Mononuclear cell (primary cell): ENCODE results near the gene MMP25. TPM values are rescaled to one million over a fixed set of nuclear protein-coding genes. Genes with fewer than 3 reads are reported as not detected.
A peak's percentile ranks its signal among the peaks of the same experiment; 100 is the strongest.

Source experiments
- H3K27me3 ChIP-seq: 2 replicates; pipeline ENCODE4 v1.6.0; 2011; ENCODE audit warnings: low read length, control low read depth; ENCODE audit not compliant: insufficient read depth
- H3K4me1 ChIP-seq: 2 replicates; pipeline ENCODE4 v1.5.1; 2011; ENCODE audit warnings: mild to moderate bottlenecking, low read length, control low read depth; ENCODE audit not compliant: insufficient read depth
- H3K4me3 ChIP-seq: 2 replicates; pipeline ENCODE4 v1.5.1; 2011; ENCODE audit warnings: mild to moderate bottlenecking, low read length, moderate library complexity
- H3K9me3 ChIP-seq: 2 replicates; pipeline ENCODE4 v1.5.1; 2011; ENCODE audit warnings: low read depth, mild to moderate bottlenecking, control low read depth, low read length
- total RNA-seq: library from RNA; depleted of rRNA; stranded (reverse); fragments of >200 nt; gene quantifications from one replicate; pipeline ENCODE4 v1.2.3, GENCODE V29; 2012

The MMP25 gene
- total RNA-seq, 1 donor, result 1.7 TPM

GRCh38 chr16:3022684-3023414 lies 23.5 kb upstream of the MMP25 start:
- no peaks in the 10 kb centered on the region for H3K9me3 ChIP-seq
- H3K27me3 ChIP-seq, result peaks cover 6% of the 10 kb centered on the region
- peaks cover 70% of the 10 kb centered on the region for H3K4me1 ChIP-seq
- H3K4me3 ChIP-seq, result no peak overlapping the region

DNA sequence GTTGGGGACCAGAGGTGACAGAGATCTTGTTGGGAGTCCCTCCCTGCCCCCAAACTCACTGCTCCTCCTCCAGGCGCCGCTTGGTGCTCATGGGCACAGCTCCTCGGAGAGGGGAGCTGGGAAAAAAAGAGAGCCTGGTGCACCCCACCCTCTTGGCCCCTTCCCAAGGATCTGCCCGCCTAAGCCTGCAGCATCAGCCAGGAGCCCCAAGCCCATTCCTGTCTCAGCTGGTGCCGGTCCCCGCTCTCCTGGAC lies 23.0 kb upstream of the MMP25 start:
- Histone ChIP-seq H3K4me1 (peaks cover 70% of the 10 kb centered on the region), H3K27me3 (peaks cover 2% of the 10 kb centered on the region), H3K4me3 (peak overlapping the region; percentile 45), H3K9me3 (no peaks in the 10 kb centered on the region)

- Histone ChIP-seq H3K4me1 (peaks cover 70% of the 10 kb centered on the region), H3K27me3 (peaks cover 4% of the 10 kb centered on the region), H3K9me3 (no peaks in the 10 kb centered on the region), H3K4me3 (peak within 1 kb of the TSS; percentile 45)
Observed at GRCh38 chr16:3023669-3024478, 22.5 kb upstream of the MMP25 start, which contains the start of the genes HCFC1R1 and THOC6. Gene HCFC1R1 (minus strand): TSS chr16:3023942. CDS start chr16:3023941, 1 bp downstream. Gene THOC6 (plus strand): TSS chr16:3024035. CDS start chr16:3024327, 292 bp downstream.

GRCh38 chr16:3025032-3026002 lies 21.0 kb upstream of the MMP25 start:
- Histone ChIP-seq H3K9me3 (no peaks in the 10 kb centered on the region), H3K4me3 (no peak overlapping the region), H3K4me1 (peaks cover 73% of the 10 kb centered on the region), H3K27me3 (peaks cover 18% of the 10 kb centered on the region)

DNA sequence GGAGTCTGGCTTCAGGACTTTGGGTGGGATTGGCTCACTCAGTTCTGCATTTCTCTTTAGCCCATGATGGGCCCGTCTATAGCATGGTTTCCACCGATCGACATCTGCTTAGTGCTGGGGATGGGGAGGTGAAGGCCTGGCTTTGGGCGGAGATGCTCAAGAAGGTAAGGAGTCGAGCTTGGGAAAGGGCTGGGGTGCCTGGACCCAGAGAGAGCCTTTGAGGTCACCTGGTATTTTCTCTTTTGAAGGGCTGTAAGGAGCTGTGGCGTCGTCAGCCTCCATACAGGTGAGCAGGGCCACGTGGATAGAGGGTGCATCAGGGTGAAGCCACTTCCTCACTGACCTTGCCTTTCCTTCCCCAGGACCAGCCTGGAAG lies 20.4 kb upstream of the MMP25 start:
- no peaks in the 10 kb centered on the region for H3K9me3 ChIP-seq
- H3K4me3 ChIP-seq, result no peak overlapping the region
- peaks cover 25% of the 10 kb centered on the region for H3K27me3 ChIP-seq
- peaks cover 67% of the 10 kb centered on the region for H3K4me1 ChIP-seq

DNA sequence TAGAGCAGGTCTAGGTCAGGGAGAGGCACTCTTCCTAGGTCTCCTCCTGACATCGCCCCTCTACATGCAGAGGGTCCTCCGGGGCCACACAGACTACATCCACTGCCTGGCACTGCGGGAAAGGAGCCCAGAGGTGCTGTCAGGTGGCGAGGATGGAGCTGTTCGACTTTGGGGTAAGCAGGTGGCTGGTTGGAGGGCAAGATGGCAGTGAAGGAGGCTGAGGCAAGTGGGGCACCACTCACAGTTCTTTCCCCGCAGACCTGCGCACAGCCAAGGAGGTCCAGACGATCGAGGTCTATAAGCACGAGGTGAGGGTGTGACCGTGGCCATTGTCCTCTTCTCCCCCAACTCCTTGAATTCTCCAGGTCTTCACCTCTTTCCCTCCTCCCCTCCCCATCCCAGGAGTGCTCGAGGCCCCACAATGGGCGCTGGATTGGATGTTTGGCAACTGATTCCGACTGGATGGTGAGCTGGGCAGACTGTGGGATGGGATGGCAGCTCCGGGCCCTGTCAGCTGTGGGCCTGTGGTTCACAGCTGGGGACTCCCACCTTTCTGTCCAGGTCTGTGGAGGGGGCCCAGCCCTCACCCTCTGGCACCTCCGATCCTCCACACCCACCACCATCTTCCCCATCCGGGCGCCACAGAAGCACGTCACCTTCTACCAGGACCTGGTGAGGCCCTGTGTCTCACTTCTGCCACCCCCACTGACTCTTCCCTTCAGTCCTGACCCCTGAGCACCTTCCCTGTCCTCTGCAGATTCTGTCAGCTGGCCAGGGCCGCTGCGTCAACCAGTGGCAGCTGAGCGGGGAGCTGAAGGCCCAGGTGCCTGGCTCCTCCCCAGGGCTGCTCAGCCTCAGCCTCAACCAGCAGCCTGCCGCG lies 19.5 kb upstream of the MMP25 start:
- no peak overlapping the region for H3K4me3 ChIP-seq
- peaks cover 58% of the 10 kb centered on the region for H3K4me1 ChIP-seq
- peaks cover 30% of the 10 kb centered on the region for H3K27me3 ChIP-seq
- no peaks in the 10 kb centered on the region for H3K9me3 ChIP-seq

- no peak overlapping the region for H3K4me3 ChIP-seq
- H3K9me3 ChIP-seq, result no peaks in the 10 kb centered on the region
- peaks cover 35% of the 10 kb centered on the region for H3K27me3 ChIP-seq
- H3K4me1 ChIP-seq, result peaks cover 57% of the 10 kb centered on the region
Observed at GRCh38 chr16:3027489-3027795, 18.9 kb upstream of the MMP25 start.

DNA sequence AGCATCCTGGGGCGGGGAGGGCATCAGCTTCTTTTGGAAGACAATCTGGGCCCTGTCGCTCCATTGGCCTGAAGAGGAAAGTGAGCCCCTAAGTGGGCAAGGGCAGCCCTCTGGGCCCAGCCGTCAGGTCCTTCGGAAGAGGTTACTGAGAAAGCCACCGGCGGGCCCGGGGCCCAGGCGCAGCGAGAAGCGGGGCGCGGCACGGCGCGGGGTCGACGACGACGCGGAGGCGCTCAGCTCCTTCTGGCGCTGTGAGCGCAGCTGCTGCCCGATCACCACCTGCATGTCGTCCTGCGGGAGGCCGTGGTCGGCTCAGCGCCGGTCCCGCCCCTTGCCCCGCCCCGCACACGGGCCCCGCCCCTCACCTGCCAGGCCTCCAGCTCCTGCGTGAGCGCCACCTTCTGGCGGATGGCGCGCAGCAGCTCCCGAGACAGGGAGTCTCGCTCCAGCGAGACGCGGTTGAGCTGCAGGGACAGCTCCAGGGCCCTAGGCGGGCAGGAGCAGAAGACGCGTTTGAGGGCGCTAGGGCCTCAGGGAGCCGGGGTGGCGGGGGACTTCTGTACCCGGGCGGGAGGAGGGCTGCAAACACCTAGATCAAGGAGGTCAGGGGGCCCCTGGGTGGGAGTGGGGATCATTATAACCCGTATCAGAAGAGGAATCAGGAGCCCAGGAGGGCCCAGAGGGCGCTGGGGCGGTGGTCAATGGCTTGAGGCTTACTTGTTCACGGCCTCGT lies 18.2 kb upstream of the MMP25 start:
- Histone ChIP-seq H3K27me3 (peaks cover 42% of the 10 kb centered on the region), H3K9me3 (no peaks in the 10 kb centered on the region), H3K4me1 (peaks cover 50% of the 10 kb centered on the region), H3K4me3 (no peak overlapping the region)

GRCh38 chr16:3028716-3029319 lies 17.5 kb upstream of the MMP25 start:
- no peak overlapping the region for H3K4me3 ChIP-seq
- no peaks in the 10 kb centered on the region for H3K9me3 ChIP-seq
- peaks cover 49% of the 10 kb centered on the region for H3K27me3 ChIP-seq
- H3K4me1 ChIP-seq, result peaks cover 43% of the 10 kb centered on the region

GRCh38 chr16:3029491-3030221 lies 16.7 kb upstream of the MMP25 start:
- H3K27me3 ChIP-seq, result peaks cover 53% of the 10 kb centered on the region
- no peak overlapping the region for H3K4me3 ChIP-seq
- H3K4me1 ChIP-seq, result peaks cover 37% of the 10 kb centered on the region
- H3K9me3 ChIP-seq, result no peaks in the 10 kb centered on the region

GRCh38 chr16:3030222-3031212 lies 15.8 kb upstream of the MMP25 start:
- Histone ChIP-seq H3K4me1 (peaks cover 29% of the 10 kb centered on the region), H3K9me3 (no peaks in the 10 kb centered on the region), H3K4me3 (no peak overlapping the region), H3K27me3 (peaks cover 59% of the 10 kb centered on the region)

- peaks cover 77% of the 10 kb centered on the region for H3K27me3 ChIP-seq
Observed at GRCh38 chr16:3032624-3033023, 13.7 kb upstream of the MMP25 start.

More at GRCh38 chr16:3032624-3033023, 13.7 kb upstream of the MMP25 start:
- Histone ChIP-seq H3K4me3 (no peak overlapping the region), H3K9me3 (no peaks in the 10 kb centered on the region), H3K4me1 (peaks cover 34% of the 10 kb centered on the region)
